CD4-positive, alpha-beta T cell treated with Interleukin-1 beta for 1 hour (primary cell): ENCODE results near the gene BID.

ENCODE experiments used
- DNase-seq, 2 donors: peaks; one replicate each; pipeline ENCODE4 v3.0.0-alpha.2; 2020 to 2022

The BID gene

DNA sequence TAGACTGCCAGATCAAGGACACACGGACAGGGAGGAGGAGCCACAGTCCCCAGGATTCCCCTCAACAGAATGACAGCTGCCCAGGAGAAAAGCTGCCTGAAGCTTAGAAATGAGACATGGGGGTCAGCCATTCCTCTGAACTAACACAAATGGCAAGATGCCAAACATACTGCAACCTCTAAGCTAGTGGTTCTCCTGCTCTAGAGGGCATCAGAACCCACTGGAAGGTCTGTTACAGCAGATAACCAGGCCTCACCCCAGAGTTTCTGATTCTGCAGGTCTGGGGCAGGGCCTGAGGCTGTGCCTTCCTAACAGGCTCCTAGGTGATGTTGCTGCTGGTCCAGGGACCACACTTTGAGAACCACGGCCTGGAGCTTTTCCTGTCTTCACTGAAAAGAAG, 28.6 kb upstream of the BID start:
- no peak for DNase-seq

GRCh38 chr22:17802411-17802810, 28.1 kb upstream of the BID start:
- DNase-seq, result no peak

GRCh38 chr22:17797721-17798559, 23.7 kb upstream of the BID start:
- DNase-seq, result peak in 1 of 2 donors; percentile 46

DNA sequence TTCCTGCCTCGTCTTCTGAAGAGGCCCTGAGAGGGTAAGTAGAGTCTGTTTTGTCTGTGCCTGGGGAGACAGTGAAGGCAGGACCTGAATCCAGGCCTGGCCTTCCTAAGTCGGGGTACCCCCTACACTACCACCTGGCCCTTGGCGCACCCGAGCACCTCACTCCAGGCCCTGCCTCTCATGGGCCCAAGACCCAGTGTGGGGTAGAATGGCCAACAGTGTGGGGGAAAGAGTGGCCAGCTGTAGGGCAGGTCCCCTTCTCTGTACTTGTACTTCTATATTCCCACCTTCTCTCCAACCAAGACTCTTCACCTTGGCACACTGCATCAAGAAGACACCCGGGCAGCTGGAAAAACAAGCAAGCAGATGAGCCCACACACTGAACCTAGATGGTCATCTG, 22.4 kb upstream of the BID start:
- no peak for DNase-seq

GRCh38 chr22:17795661-17796548, 21.6 kb upstream of the BID start:
- no peak for DNase-seq

DNA sequence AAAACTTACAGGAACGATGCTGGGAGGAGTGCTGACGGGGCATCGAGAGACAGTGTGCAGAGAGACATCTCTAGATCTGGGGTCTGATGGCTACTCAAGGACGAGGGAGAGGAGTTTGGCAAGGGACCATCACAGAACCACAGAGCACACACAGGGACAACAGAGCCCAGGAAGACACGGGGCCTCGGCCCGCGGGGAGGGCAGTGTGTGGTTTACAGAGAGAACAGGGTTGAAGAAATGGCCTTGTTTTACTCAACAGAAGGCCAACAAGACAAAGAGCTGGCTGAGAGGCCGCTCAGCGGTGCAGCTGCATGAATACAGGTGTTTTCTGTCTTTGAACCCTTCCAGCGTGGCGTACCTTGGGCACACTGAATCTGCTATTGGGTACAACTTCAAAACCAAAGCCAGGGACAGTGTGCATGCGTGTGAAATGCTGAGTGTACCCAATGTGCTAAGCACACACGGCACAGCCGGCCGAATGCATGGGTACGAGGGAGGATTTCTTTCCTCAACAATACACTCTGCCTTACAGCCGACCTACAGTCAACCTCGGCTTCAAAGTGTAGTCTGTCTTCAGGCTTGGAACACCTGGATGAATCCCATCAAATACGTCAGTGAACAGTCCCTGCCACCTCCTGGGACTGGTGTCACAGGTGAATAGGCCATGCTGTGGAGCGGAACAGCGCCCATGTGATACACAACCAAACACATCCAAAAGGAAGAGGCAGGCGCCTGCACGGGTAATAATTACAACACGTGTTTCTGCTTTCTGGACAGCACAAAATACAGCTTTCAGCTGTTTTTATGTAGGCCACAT, 20.7 kb upstream of the BID start:
- no peak for DNase-seq

DNA sequence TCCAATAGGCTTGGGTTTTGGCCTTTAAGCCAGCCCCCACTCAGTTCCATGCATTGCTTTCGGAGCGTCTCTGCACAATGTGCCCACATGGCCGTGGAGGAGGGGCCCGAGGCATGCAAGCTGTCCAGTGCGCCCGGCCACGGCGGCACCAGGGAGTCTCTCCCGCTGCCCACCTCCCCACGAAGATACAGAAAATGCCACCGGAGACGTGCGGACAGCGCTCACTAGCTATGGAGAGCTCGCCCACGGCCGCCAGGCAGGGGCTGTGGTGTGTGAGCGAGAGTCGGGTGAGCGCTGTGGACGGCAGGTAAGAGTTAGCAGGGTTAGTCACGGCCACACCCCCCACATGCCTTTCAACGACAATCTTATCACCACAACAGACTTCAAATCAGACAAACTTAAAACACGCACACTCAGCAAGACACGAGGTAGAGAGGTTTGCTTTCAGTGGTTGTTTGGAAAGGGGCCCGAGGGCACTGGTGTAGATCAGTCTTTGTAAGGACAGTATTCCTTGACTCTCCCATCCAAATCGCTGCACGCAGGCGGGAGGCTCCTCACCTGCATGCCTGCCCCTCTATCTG, 18.7 kb upstream of the BID start:
- no peak for DNase-seq

DNA sequence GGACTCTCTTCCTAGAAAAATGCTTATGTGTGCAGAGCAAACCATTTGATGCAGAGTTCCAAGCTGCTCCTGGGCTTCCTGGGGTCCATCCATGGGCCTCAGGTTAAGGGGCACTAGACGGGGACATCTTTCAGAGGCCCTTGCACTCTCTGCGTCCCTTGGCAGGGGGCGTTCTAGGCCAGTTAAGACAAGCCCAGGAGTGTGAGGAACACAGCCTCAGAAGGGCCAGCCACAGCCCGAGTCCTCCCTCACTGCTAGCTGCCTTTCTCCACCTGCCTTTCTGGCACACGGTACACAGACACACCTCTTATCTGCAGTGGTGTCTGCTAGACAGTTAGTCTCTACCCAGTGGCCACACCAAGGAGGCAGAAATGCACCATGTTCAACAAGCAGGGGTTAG, 18.0 kb upstream of the BID start:
- DNase-seq, result no peak

GRCh38 chr22:17791196-17791595, 16.9 kb upstream of the BID start:
- no peak for DNase-seq

DNA sequence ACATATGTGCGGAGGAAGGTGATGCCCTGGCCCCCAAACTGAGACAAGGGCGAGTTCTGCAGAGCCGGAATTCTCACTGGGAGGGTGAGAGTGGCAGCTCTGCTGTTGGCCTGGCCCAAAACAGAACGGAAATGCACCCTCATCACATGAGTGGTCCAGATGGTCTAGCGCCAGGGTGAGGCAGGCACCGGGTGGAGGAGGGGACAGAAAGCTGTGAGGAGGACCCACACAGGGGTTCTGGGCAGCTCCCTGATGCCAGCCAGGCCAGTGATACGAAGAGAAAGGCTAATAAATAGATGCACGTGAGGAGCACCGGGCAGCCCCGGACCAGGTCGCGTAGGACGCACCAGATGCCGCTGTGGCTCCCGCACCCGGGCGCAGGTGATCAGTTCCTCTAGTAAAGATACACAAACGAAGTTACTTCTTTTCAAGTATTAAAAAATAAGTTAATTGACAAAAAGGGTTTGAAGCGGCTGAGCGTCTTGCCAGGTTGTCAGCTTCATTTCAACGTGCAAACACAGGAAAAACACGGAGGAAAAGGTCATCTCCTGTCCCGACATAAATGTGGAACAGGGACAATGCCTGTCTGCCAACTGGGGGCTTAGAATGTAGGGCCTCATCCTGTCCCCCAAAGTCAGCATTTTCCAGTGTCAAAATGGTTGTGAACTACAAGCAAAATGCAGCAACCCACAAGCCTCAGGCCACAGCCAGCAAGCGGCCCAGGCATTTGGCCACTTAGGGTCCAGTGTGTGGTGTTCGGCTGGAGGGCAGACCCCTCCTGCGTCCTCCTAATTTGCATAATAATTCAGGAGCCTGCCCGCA, 15.3 kb upstream of the BID start:
- no peak for DNase-seq

GRCh38 chr22:17788528-17789378, 14.5 kb upstream of the BID start:
- DNase-seq, result no peak

DNA sequence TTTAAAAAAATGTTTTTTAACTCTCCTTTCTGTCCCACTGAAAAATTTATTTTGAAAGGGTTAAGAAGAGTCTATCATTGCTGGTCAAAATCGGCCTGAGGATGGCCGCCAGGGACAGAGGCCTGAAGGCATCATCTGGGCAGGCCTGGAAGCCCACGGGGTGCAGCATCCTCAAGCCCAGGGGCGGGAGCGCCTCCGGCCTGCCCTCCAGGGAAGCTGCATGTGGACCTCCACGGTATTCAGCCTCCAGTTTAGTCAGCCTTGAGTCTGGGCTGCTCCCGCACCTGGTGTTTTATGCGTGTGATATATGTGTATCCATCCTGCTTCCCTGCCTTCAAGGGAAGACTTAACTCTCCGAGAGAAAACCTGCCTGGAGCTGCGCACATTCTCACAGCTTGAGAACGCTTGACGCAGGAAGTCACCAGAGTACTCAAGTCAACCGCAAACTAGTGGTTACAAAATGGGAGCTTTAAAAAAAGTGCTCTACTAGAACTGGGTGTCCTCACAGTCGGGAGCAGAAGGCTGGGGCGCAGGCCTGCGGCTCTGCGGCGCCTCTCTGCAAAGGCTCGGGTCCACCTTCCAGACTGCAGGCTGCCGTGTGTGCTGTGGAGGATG, 13.6 kb upstream of the BID start:
- DNase-seq, result no peak

- DNase-seq, result no peak
Measured at GRCh38 chr22:17787241-17787640, 13.0 kb upstream of the BID start.

- no peak for DNase-seq
Measured at GRCh38 chr22:17786435-17787161, 12.3 kb upstream of the BID start.

DNA sequence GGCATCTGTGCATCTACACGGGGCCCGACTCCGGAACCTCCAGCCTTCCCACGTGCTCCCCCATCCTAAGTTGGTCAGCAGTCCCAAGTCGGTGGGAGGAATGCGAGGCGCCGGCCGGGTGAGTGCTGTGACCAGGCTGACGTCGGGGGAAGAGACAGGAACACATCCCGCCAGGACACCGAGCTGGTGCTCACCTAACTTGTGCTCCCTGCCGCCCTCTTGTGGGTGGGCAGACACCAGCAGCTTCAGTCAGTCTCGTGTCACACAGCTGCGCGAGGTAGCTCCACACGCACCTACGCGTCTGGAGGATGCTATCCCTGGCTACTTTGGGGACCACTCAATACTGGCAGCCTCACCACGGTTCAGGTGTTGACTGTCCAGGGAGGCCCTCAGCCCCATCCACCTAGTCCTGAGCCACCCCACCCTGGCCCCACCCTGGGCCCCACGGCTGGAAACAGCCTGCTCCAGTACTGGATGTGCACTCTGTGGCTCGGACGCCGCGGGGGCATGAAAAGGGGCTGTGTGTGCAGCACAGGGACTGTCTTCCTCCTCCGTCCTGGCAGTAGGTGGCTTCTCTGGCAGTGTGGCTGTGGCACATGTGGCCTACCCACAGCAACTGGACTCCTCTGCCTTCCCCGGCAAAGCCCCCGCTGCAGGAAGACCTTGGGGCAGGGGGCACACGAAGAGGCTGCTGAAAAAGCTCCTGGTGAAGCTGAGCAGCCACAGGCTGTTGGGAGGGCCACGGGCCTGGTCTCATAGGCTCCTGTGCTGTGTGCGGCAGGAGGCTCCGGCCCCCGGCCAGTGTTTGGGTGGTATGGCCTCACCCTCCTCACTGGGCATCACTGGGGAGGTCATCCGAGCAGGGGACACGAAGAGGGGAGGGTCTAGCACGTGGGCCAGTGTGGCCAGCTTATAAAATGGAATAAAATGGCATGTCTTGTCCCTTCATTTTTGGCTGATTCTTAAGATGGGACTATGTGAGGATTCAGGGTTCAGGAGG, 11.2 kb upstream of the BID start:
- peak; percentile 71 to 73 for DNase-seq

- DNase-seq, result no peak
Measured at GRCh38 chr22:17784776-17785175, 10.5 kb upstream of the BID start.

DNA sequence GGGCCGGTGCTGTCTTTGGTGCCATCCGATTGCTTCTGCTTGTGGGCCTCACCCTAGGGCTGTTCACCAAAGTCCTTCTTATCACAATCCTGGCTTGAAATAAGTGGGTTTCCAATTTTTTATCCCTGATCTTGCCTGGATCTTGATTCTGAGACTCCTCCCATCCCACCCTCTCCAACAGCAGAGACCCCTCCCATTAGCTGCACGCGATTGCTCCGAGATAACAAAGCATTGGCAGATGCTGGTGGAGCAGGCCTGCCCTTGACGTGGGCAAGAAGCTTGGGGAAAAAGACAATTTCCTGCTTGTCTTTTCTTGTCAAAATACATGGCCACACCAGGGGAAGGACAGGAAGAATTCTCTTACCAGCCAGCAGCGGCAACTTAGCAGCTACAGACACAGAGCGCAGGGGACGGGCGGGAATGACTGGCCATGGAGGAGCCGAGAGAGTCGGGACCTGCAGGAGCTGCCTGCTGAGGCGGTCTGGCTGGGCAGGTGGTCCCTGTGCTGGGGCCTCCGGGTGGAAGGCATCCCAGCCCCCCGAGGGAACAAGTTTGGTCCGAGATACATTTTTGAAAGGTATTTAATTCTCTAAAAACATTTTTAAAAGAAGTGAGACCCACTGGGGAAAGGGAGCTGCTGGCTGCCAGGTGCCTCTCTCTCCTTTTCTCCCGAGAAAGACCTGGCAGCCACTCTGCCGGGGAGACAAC, 9.7 kb upstream of the BID start:
- no peak for DNase-seq

- DNase-seq, result no peak
Measured at GRCh38 chr22:17783312-17783711, 9.0 kb upstream of the BID start.
